Stomach (tissue), 9 donors: ENCODE data around the gene SMAD3. TPM values are rescaled to one million over a fixed set of nuclear protein-coding genes. Genes with fewer than 3 reads are reported as not detected.

Source experiments
- DNase-seq, 2 donors: peaks; one replicate each; pipeline versions ENCODE4 v3.0.0 to v3.0.0-alpha.2; 2013 to 2019
- H3K27ac ChIP-seq, 5 donors: fragments of 200-600 bp in 4 of 5; sonication (generic) in 4 of 5; one replicate each; pipeline ENCODE4 v1.5.1; 2013 to 2019; ENCODE audit warnings: mild to moderate bottlenecking in 1 of 5, moderate library complexity in 1 of 5
- H3K27me3 ChIP-seq, 3 donors: fragments of 200-600 bp; sonication (generic); one replicate each; pipeline ENCODE4 v1.5.1; 2017 to 2019; ENCODE audit warnings: mixed run types in 1 of 3
- H3K36me3 ChIP-seq, 4 donors: fragments of 200-600 bp; sonication (generic); 1 replicate in 3 of 4; 2 replicates in 1 of 4; pipeline ENCODE4 v1.5.1; 2016 to 2019
- H3K4me1 ChIP-seq, 4 donors: fragments of 200-600 bp; sonication (generic); one replicate each; pipeline ENCODE4 v1.5.1; 2016 to 2019
- H3K4me3 ChIP-seq, 4 donors: fragments of 200-600 bp; sonication (generic) in 3 of 4; one replicate each; pipeline ENCODE4 v1.5.1; 2016 to 2019; ENCODE audit warnings: mild to moderate bottlenecking in 1 of 4
- H3K9me3 ChIP-seq, 4 donors: fragments of 200-600 bp; sonication (generic); one replicate each; pipeline ENCODE4 v1.5.1; 2016 to 2019
- CTCF ChIP-seq, 7 experiments: fragments of 450-650 bp in 4 of 7; fragments of 200-600 bp in 3 of 7; sonication (generic) in 3 of 7; IDR thresholded peaks; one replicate each; pipeline ENCODE4 v1.5.1; 2016 to 2019; ENCODE audit warnings: antibody characterized with exemption in 7 of 7, control low read depth in 2 of 7, mild to moderate bottlenecking in 1 of 7
- EP300 ChIP-seq: sonication (generic); formaldehyde crosslinking; IDR thresholded peaks from one replicate; pipeline ENCODE4 v1.6.1; 2017; ENCODE audit warnings: antibody characterized with exemption
- POLR2A ChIP-seq, 4 donors: fragments of 450-650 bp; IDR thresholded peaks; one replicate each; pipeline ENCODE4 v1.6.1; 2016; ENCODE audit warnings: antibody characterized with exemption in 4 of 4, control low read depth in 2 of 4, mild to moderate bottlenecking in 1 of 4, moderate library complexity in 1 of 4
- POLR2AphosphoS5 ChIP-seq, 3 donors: sonication (generic); formaldehyde crosslinking; IDR thresholded peaks; one replicate each; pipeline ENCODE4 v1.6.1; 2016; ENCODE audit warnings: antibody characterized with exemption in 3 of 3
- WGBS, 5 donors: extraction: QIAGEN DNeasy Blood & Tissue Kit in 3 of 5; methylation state at CpG; one replicate each; pipeline versions ENCODE4 v1.1.5 to v1.1.7; 2013 to 2018; 5-methylcytosine and 5-hydroxymethylcytosine counted together
- intact Hi-C: fragments of 100-400 bp; cut with DNase I; formaldehyde crosslinking; loops from one replicate; pipeline ENCODE4 v1.15.1; 2023; ENCODE audit warnings: low total_unique reads
- polyA plus RNA-seq, 3 donors: library from polyadenylated mRNA; stranded (reverse); fragments of 200-250 nt; gene quantifications; one replicate each; pipeline ENCODE4 v1.2.3, GENCODE V29; 2013
- total RNA-seq, 5 donors: library from RNA; depleted of rRNA; stranded (reverse); fragments of >200 nt; gene quantifications; one replicate each; pipeline versions ENCODE4 v1.1.0 to v1.2.3, GENCODE V29; 2014 to 2016
- donor health status: healthy with polysubstance abuse.
- donor health status: Bipolar disorder and iron deficiency.
- donor health status: healthy.

Gene SMAD3
- total and polyA plus RNA-seq, 8 donors = 6.8 to 103 (median 27.5) TPM

GRCh38 chr15:67183443-67184169, 118.2 kb downstream of the SMAD3 start:
- intact Hi-C loops = no loop called here
- WGBS, 5 donors = 77 to 84% (median 82%) methylated on average over 7 of the region's 7 CpGs
- H3K9me3 ChIP-seq = no peaks in the 10 kb centered on the region
- TF ChIP-seq EP300 = no peak
- peak in 1 of 3 donors; percentile 6 for TF ChIP-seq POLR2AphosphoS5 (IDR thresholded peaks at IDR 0.05)
- DNase-seq = no peak
- peak overlapping the region in 2 of 5 donors; percentile 17 to 54 for H3K27ac ChIP-seq
- H3K4me3 ChIP-seq = no peak overlapping the region
- H3K4me1 ChIP-seq = peaks cover 14 to 48% (median 29%) of the 10 kb centered on the region in 4 donors
- H3K36me3 ChIP-seq = peaks cover 22 to 94% (median 78%) of the 10 kb centered on the region in 4 donors
- H3K27me3 ChIP-seq = no peaks in the 10 kb centered on the region

- Histone ChIP-seq H3K36me3 (peaks cover 27 to 96% (median 81%) of the 10 kb centered on the region in 4 donors), H3K27me3 (no peaks in the 10 kb centered on the region), H3K27ac (no peak overlapping the region), H3K4me1 (peaks cover 12 to 52% (median 30%) of the 10 kb centered on the region in 4 donors), H3K9me3 (no peaks in the 10 kb centered on the region), H3K4me3 (no peak overlapping the region)
- WGBS, 5 donors = 83 to 98% (median 88%) methylated on average over 18 of the region's 18 CpGs
- TF ChIP-seq CTCF (IDR thresholded peaks at IDR 0.05) (no peak), POLR2A (IDR thresholded peaks at IDR 0.05) (no peak), EP300 (no peak), POLR2AphosphoS5 (IDR thresholded peaks at IDR 0.05) (no peak)
- no peak for DNase-seq
- intact Hi-C loops = no loop called here
Measured at GRCh38 chr15:67184208-67184925, 119.0 kb downstream of the SMAD3 start.

GRCh38 chr15:67185051-67185450, 119.6 kb downstream of the SMAD3 start:
- DNase-seq = no peak
- TF ChIP-seq CTCF (IDR thresholded peaks at IDR 0.05) (no peak), POLR2A (IDR thresholded peaks at IDR 0.05) (no peak), POLR2AphosphoS5 (IDR thresholded peaks at IDR 0.05) (no peak), EP300 (no peak)
- Histone ChIP-seq H3K9me3 (no peaks in the 10 kb centered on the region), H3K36me3 (peaks cover 34 to 96% (median 81%) of the 10 kb centered on the region in 4 donors), H3K4me3 (no peak overlapping the region), H3K27ac (peak overlapping the region in 2 of 5 donors; percentile 40 to 68), H3K27me3 (no peaks in the 10 kb centered on the region), H3K4me1 (peaks cover 12 to 57% (median 29%) of the 10 kb centered on the region in 4 donors)
- intact Hi-C loops = no loop called here
- WGBS, 5 donors = 78 to 93% (median 85%) methylated on average over 6 of the region's 6 CpGs

GRCh38 chr15:67185621-67186225, 120.3 kb downstream of the SMAD3 start:
- H3K9me3 ChIP-seq = no peaks in the 10 kb centered on the region
- TF ChIP-seq EP300 (no peak), POLR2A (IDR thresholded peaks at IDR 0.05) (no peak)
- no peaks in the 10 kb centered on the region for H3K27me3 ChIP-seq
- peaks cover 41 to 97% (median 81%) of the 10 kb centered on the region in 4 donors for H3K36me3 ChIP-seq
- no peak overlapping the region for H3K4me3 ChIP-seq
- no peak for DNase-seq
- peaks cover 12 to 57% (median 33%) of the 10 kb centered on the region in 4 donors for H3K4me1 ChIP-seq
- peak overlapping the region in 4 of 5 donors; percentile 18 to 68 (median 40) for H3K27ac ChIP-seq
- WGBS, 5 donors = 78 to 86% (median 79%) methylated on average over 9 of the region's 9 CpGs
- intact Hi-C loops = no loop called here

GRCh38 chr15:67186226-67186649, 120.8 kb downstream of the SMAD3 start:
- intact Hi-C loops = no loop called here
- H3K27me3 ChIP-seq = no peaks in the 10 kb centered on the region
- TF ChIP-seq POLR2A (IDR thresholded peaks at IDR 0.05) (no peak), CTCF (IDR thresholded peaks at IDR 0.05) (no peak), EP300 (no peak), POLR2AphosphoS5 (IDR thresholded peaks at IDR 0.05) (no peak)
- H3K4me1 ChIP-seq = peaks cover 12 to 57% (median 34%) of the 10 kb centered on the region in 4 donors
- H3K9me3 ChIP-seq = no peaks in the 10 kb centered on the region
- WGBS, 5 donors = 43 to 70% (median 56%) methylated on average over 6 of the region's 6 CpGs
- H3K4me3 ChIP-seq = no peak overlapping the region
- peak overlapping the region in 4 of 5 donors; percentile 18 to 68 (median 40) for H3K27ac ChIP-seq
- DNase-seq = no peak
- H3K36me3 ChIP-seq = peaks cover 44 to 97% (median 82%) of the 10 kb centered on the region in 4 donors
